ENCODE data around the gene GLTPD2.

DNA sequence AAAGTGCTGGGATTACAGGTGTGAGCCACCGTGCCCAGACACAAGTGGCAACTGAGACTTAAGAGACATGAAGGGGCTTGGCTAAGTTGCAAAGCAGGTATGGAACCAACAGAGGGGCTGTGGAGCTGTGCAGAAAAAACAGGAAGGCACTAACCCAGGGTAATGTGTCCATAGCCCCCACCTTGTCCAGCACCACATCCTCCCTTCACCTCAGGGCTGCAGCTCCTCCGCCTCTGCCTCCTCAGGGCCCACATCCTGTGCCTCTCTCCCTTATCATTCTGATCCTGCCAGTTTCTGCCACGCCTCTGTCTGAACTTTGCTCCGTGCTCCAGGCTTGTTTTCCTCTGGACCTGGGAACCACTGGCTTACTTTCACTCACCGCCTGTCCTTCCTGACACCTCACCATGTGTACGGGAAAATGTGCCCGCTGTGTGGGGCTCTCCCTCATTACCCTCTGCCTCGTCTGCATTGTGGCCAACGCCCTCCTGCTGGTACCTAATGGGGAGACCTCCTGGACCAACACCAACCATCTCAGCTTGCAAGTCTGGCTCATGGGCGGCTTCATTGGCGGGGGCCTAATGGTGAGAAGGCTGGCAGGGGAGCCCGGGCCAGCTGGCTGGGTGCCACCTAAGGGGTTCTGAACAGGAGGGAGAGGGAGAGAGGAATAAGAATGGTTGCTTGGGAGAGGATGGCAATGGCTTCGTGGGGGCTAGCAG is 17.1 kb upstream of the GLTPD2 start, which contains the start of gene TM4SF5:
- TF ChIP-seq CTCF (IDR thresholded peaks at IDR 0.05; ENCODE audit: insufficient read depth, low read length, poor library complexity, severe bottlenecking) (no peak), EZH2phosphoT487 (conservative IDR thresholded peaks at IDR 0.05; ENCODE audit: low read length) (no peak)
